SK-N-SH (cell line): ENCODE measurements around the gene NRARP. TPM values are rescaled to one million over a fixed set of nuclear protein-coding genes. Genes with fewer than 3 reads are reported as not detected.

Source experiments
- CTCF ChIA-PET: fragments of 300-600, 350-600 bp; formaldehyde crosslinking; extraction: SDS; loops from one replicate; lab custom pipeline; 2021; lab: Yijun Ruan, JAX
- POLR2A ChIA-PET: fragments of 350-600 bp; sonication (Branson Sonifier 250); formaldehyde crosslinking; extraction: SDS; loops from one replicate; lab custom pipeline; 2020; ENCODE audit warnings: antibody characterized with exemption, inconsistent platforms; lab: Yijun Ruan, JAX
- DNase-seq: peaks from one replicate; pipeline ENCODE4 v3.0.0; 2012
- H2AFZ ChIP-seq: fragments of 200-600 bp; sonication (generic); 2 replicates; pipeline ENCODE4 v1.8.1; 2016; ENCODE audit warnings: antibody characterized with exemption, mild to moderate bottlenecking, low read depth
- H3F3A ChIP-seq: fragments of 200-600 bp; sonication (generic); replicated peaks from 2 replicates; pipeline ENCODE3; 2016; ENCODE audit warnings: antibody characterized with exemption, mild to moderate bottlenecking; ENCODE audit not compliant: insufficient read depth
- H3K27ac ChIP-seq, 2 experiments: fragments of 200-500 bp in 1 of 2; fragments of 200-600 bp in 1 of 2; sonication (Bioruptor generic) in 1 of 2; sonication (generic), shearing (Covaris generic) in 1 of 2; 2 replicates each; pipeline versions ENCODE4 v1.5.1 to v1.6.1; 2014 to 2016; ENCODE audit warnings: low read depth in 2 of 2, inconsistent platforms in 1 of 2, low read length in 1 of 2, mild to moderate bottlenecking in 1 of 2, mixed read lengths in 1 of 2
- H3K27me3 ChIP-seq: fragments of 200-600 bp; sonication (generic), shearing (Covaris generic); 2 replicates; pipeline ENCODE4 v1.6.1; 2016; ENCODE audit warnings: mixed run types; ENCODE audit not compliant: insufficient read depth
- H3K36me3 ChIP-seq, 2 experiments: fragments of 200-500 bp in 1 of 2; fragments of 200-600 bp in 1 of 2; sonication (Bioruptor generic) in 1 of 2; sonication (generic) in 1 of 2; replicated peaks in 1 of 2; 2 replicates each; pipeline versions ENCODE3 to v1.5.1; 2014 to 2016; ENCODE audit warnings: low read length in 1 of 2, mild to moderate bottlenecking in 1 of 2; ENCODE audit not compliant: insufficient read depth in 2 of 2, control insufficient read depth in 1 of 2
- H3K4me1 ChIP-seq, 2 experiments: fragments of 200-500 bp in 1 of 2; fragments of 200-600 bp in 1 of 2; sonication (Bioruptor generic) in 1 of 2; sonication (generic), shearing (Covaris generic) in 1 of 2; 2 replicates each; pipeline versions ENCODE4 v1.5.1 to v1.6.1; 2014 to 2016; ENCODE audit warnings: low read depth in 1 of 2, low read length in 1 of 2, mixed run types in 1 of 2; ENCODE audit not compliant: insufficient read depth in 2 of 2, control insufficient read depth in 1 of 2
- H3K4me2 ChIP-seq: fragments of 200-600 bp; sonication (generic), shearing (Covaris generic); 2 replicates; pipeline ENCODE4 v1.6.1; 2017; ENCODE audit warnings: mixed run types
- H3K4me3 ChIP-seq, 2 experiments: fragments of 200-500 bp in 1 of 2; fragments of 200-600 bp in 1 of 2; sonication (Bioruptor generic) in 1 of 2; sonication (generic), shearing (Covaris generic) in 1 of 2; 2 replicates each; pipeline versions ENCODE4 v1.5.1 to v1.8.1; 2014 to 2016; ENCODE audit warnings: low read depth in 2 of 2, inconsistent platforms in 1 of 2, low read length in 1 of 2, mild to moderate bottlenecking in 1 of 2, mixed read lengths in 1 of 2, moderate library complexity in 1 of 2
- H3K79me2 ChIP-seq: fragments of 200-600 bp; sonication (generic); 2 replicates; pipeline ENCODE4 v1.8.1; 2017; ENCODE audit warnings: mild to moderate bottlenecking; ENCODE audit not compliant: insufficient read depth
- H3K9ac ChIP-seq: fragments of 200-600 bp; sonication (generic); 2 replicates; pipeline ENCODE4 v1.6.1; 2017; ENCODE audit warnings: mixed run types
- H3K9me2 ChIP-seq: fragments of 200-600 bp; sonication (generic); 2 replicates; pipeline ENCODE4 v1.6.1; 2017; ENCODE audit warnings: mixed run types
- H3K9me3 ChIP-seq: fragments of 200-600 bp; sonication (generic); 2 replicates; pipeline ENCODE4 v1.6.1; 2017; ENCODE audit warnings: mixed run types, mild to moderate bottlenecking, moderate library complexity
- H4K20me1 ChIP-seq: fragments of 200-600 bp; sonication (generic); 2 replicates; pipeline ENCODE4 v1.6.1; 2017; ENCODE audit warnings: mild to moderate bottlenecking, mixed run types; ENCODE audit not compliant: insufficient read depth
- CHD2 ChIP-seq: fragments of 150-350 bp; IDR thresholded peaks from 2 replicates; pipeline ENCODE4 v1.6.1; 2018; ENCODE audit warnings: low read length; ENCODE audit not compliant: partially characterized antibody
- EP300 ChIP-seq, 2 experiments: IDR thresholded peaks; 2 replicates each; pipeline versions ENCODE4 v1.4.0 to v1.6.1; 2012; ENCODE audit warnings: borderline replicate concordance in 1 of 2, low read depth in 1 of 2, low read length in 1 of 2
- FOSL2 ChIP-seq: IDR thresholded peaks from 2 replicates; pipeline ENCODE4 v1.4.0; 2012; ENCODE audit warnings: low read depth, mild to moderate bottlenecking, moderate library complexity, borderline replicate concordance
- FOXM1 ChIP-seq: IDR thresholded peaks from 2 replicates; pipeline ENCODE4 v1.4.0; 2012; ENCODE audit warnings: low read depth, mild to moderate bottlenecking
- GABPA ChIP-seq: IDR thresholded peaks from 2 replicates; pipeline ENCODE4 v1.4.0; 2012; ENCODE audit warnings: low read depth, mild to moderate bottlenecking
- GATA2 ChIP-seq: sonication (generic); formaldehyde crosslinking; IDR thresholded peaks from 2 replicates; pipeline ENCODE4 v1.5.0; 2020; ENCODE audit warnings: mild to moderate bottlenecking, missing genetic modification reagents
- JUND ChIP-seq: IDR thresholded peaks from 2 replicates; pipeline ENCODE4 v1.4.0; 2012
- POLR2AphosphoS5 ChIP-seq: IDR thresholded peaks from 2 replicates; pipeline ENCODE4 v1.6.1; 2012; ENCODE audit warnings: low read depth, low read length
- RCOR1 ChIP-seq: fragments of 150-350 bp; IDR thresholded peaks from 2 replicates; pipeline ENCODE4 v1.6.1; 2017; ENCODE audit warnings: antibody characterized with exemption, low read length
- RXRA ChIP-seq: IDR thresholded peaks from 2 replicates; pipeline ENCODE4 v1.4.0; 2012; ENCODE audit warnings: low read depth, mild to moderate bottlenecking, borderline replicate concordance
- SMC3 ChIP-seq: IDR thresholded peaks from 2 replicates; pipeline ENCODE4 v1.6.1; 2012; ENCODE audit warnings: low read depth, low read length, improper control_type of control experiment
- TCF12 ChIP-seq: IDR thresholded peaks from 2 replicates; pipeline ENCODE4 v1.4.0; 2012
- TEAD4 ChIP-seq: IDR thresholded peaks from 2 replicates; pipeline ENCODE4 v1.4.0; 2012; ENCODE audit warnings: mild to moderate bottlenecking, borderline replicate concordance; ENCODE audit not compliant: insufficient read depth
- WGBS: methylation state at CpG from one replicate; pipeline ENCODE4 v1.1.6; 2017; ENCODE audit warnings: low lambda C conversion rate; 5-methylcytosine and 5-hydroxymethylcytosine counted together
- polyA plus RNA-seq, 3 experiments: library from polyadenylated mRNA; depleted of rRNA; stranded (reverse); fragments of >200 nt; gene quantifications; 2 replicates each; pipeline ENCODE4 v1.2.3, GENCODE V29; 2012
- TF ChIP-seq, protein P1 (sequence below): IDR thresholded peaks from 2 replicates; pipeline ENCODE4 v1.4.0; 2012; ENCODE audit warnings: low read depth, borderline replicate concordance
- TF ChIP-seq, protein P2 (sequence below): IDR thresholded peaks from 2 replicates; pipeline ENCODE4; 2012
- TF ChIP-seq, protein P3 (sequence below): IDR thresholded peaks from 2 replicates; pipeline ENCODE4 v1.4.0; 2012; ENCODE audit warnings: low read depth

The NRARP gene
- polyA plus RNA-seq, 1 of the 3 experiments (the other 2 are of a cell fraction): 3.9 TPM

DNA sequence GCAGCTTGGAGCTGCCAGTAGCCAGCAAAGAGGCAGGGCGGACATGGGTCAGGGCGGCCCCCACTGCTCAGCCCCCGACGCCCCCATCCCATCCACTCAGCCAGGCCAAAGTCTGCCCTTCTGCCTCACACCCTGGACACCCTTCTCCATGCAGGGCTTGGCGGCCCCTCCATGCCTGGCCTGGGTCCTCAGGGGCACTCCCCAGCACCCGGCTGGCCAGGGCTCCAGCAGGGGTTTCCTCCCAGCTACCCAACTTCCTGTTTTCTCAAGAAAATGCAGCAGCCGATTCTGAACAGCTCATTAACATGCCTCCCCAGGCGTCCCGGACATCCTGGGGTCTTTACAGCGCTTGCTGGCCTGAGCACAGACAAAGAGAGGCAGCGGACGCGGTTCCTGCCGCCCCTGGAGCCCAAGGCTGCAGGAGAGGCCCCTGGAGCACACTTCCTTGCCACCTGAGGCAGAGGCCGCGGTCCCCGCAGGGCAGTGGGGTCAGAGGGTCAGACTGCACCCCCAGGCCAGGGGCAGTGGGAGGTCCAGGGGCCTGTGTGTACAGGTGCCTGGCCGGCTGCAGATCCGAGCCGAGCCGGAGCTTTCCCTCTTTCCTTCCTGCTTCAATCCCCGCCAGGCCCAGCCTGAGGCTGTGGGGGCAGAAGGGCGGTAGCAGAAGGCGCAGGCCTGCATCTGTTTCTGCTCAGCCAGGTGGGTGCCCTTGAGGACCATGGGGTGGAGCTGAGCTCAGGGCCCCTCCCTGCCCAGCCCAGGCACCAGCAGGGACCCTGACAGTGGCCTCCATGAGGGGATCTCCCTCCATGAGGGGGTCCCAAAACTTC, 18.7 kb upstream of the NRARP start:
- Histone ChIP-seq H3K4me2 (no peak overlapping the region), H3K9ac (no peak overlapping the region)
- WGBS: 70% methylated on average over 10 of the region's 24 CpGs

DNA sequence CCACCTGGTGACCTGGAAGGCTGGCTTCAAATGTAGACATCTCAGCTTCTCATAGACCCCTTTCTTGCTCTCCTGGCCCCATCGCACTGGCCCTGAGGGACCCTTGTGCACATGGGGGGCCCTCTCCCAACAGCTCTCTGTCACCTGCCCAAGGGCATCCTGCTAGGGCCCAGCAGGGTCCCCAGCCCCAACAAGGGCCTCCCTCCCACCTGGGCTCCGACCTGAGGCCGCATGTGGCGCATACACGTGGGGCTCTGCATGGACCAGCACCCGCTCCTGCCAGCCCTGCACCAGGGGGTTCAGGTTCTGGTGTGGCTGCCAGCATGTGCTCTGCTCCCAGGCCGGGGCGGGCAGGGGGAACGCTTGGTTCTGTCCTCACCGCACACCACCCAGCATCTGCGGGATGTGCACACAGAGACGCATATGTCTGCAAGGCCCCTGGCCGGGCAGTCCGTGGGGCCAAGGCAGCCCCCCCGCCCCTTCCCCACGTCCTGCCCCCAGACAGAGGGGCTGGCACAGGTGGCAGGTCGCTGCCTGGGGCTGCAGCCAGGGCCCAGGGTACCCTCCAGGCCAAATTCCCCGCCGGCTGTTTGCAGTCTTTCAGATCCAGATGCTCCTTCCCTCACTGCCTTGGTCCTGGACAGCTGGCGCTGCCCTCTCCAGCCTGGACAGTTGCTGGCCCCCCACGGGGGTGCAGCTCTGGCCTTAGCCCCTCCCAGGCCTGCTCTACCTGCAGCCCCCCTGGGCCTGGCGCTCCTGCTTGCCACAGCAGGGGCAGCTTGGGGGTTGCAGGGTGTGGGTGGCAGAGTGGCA, 17.9 kb upstream of the NRARP start:
- POLR2A ChIA-PET: no interaction called here
- WGBS: 71% methylated on average over 13 of the region's 22 CpGs
- CTCF ChIA-PET: interaction anchor here (0.8 to 7.5 kb wide), 3 partner anchors 12 to 33 kb away, joined by 3 to 74 read pairs (median 4); partner anchors contain the start of gene NRARP

More for the DNA sequence above, 18.7 kb upstream of the NRARP start:
- Histone ChIP-seq H3K36me3 (no peaks in the 10 kb centered on the region), H3K9me2 (no peaks in the 10 kb centered on the region), H4K20me1 (no peaks in the 10 kb centered on the region), H3K9me3 (no peaks in the 10 kb centered on the region), H3K79me2 (no peaks in the 10 kb centered on the region)
- POLR2A ChIA-PET: no interaction called here
- TF ChIP-seq JUND (no peak), SMC3 (no peak), GABPA (no peak), CHD2 (no peak), FOSL2 (no peak), EP300 (IDR thresholded peaks at IDR 0.05; ENCODE audit: borderline replicate concordance in 1 of 2, low read depth in 1 of 2, low read length in 1 of 2) (no peak), POLR2AphosphoS5 (no peak), TCF12 (no peak), RCOR1 (no peak)
- TF ChIP-seq, protein P1, sequence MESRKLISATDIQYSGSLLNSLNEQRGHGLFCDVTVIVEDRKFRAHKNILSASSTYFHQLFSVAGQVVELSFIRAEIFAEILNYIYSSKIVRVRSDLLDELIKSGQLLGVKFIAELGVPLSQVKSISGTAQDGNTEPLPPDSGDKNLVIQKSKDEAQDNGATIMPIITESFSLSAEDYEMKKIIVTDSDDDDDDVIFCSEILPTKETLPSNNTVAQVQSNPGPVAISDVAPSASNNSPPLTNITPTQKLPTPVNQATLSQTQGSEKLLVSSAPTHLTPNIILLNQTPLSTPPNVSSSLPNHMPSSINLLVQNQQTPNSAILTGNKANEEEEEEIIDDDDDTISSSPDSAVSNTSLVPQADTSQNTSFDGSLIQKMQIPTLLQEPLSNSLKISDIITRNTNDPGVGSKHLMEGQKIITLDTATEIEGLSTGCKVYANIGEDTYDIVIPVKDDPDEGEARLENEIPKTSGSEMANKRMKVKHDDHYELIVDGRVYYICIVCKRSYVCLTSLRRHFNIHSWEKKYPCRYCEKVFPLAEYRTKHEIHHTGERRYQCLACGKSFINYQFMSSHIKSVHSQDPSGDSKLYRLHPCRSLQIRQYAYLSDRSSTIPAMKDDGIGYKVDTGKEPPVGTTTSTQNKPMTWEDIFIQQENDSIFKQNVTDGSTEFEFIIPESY: no peak
- TF ChIP-seq, protein P2, sequence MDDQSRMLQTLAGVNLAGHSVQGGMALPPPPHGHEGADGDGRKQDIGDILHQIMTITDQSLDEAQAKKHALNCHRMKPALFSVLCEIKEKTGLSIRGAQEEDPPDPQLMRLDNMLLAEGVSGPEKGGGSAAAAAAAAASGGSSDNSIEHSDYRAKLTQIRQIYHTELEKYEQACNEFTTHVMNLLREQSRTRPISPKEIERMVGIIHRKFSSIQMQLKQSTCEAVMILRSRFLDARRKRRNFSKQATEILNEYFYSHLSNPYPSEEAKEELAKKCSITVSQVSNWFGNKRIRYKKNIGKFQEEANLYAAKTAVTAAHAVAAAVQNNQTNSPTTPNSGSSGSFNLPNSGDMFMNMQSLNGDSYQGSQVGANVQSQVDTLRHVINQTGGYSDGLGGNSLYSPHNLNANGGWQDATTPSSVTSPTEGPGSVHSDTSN: no peak
- TF ChIP-seq, protein P3, sequence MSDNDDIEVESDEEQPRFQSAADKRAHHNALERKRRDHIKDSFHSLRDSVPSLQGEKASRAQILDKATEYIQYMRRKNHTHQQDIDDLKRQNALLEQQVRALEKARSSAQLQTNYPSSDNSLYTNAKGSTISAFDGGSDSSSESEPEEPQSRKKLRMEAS: no peak
- TF ChIP-seq, all 33 proteins: peak for 0
- no peaks in the 10 kb centered on the region for H3F3A ChIP-seq
- no peak overlapping the region; a peak in 1 of 4 replicates for H3K27ac ChIP-seq
- no peak overlapping the region for H3K4me3 ChIP-seq
- CTCF ChIA-PET: interaction anchor here (0.8 to 7.5 kb wide), 2 partner anchors 13 to 18 kb away, joined by 3 to 74 read pairs; partner anchors contain the start of gene NRARP
- H3K27me3 ChIP-seq: no peaks in the 10 kb centered on the region
- peak; percentile 42 for DNase-seq
- no peak overlapping the region for H2AFZ ChIP-seq
- H3K4me1 ChIP-seq: peaks cover 0 to 4% of the 10 kb centered on the region in 2 experiments; a peak in 1 of 4 replicates

More for the DNA sequence above, 17.9 kb upstream of the NRARP start:
- Histone ChIP-seq H3F3A (no peaks in the 10 kb centered on the region), H3K4me2 (no peak overlapping the region), H3K4me1 (peaks cover 0 to 4% of the 10 kb centered on the region in 2 experiments; a peak in 1 of 4 replicates), H3K4me3 (no peak overlapping the region), H4K20me1 (no peaks in the 10 kb centered on the region), H3K79me2 (no peaks in the 10 kb centered on the region), H3K36me3 (no peaks in the 10 kb centered on the region), H3K27ac (no peak overlapping the region), H3K27me3 (no peaks in the 10 kb centered on the region), H3K9me3 (no peaks in the 10 kb centered on the region), H3K9me2 (no peaks in the 10 kb centered on the region), H2AFZ (no peak overlapping the region), H3K9ac (no peak overlapping the region)
- peak; percentile 40 for DNase-seq
- TF ChIP-seq POLR2AphosphoS5 (no peak), RXRA (no peak), TEAD4 (no peak), GATA2 (no peak), FOXM1 (no peak)
